ENCODE data around the gene MKRN3.

The MKRN3 gene

DNA sequence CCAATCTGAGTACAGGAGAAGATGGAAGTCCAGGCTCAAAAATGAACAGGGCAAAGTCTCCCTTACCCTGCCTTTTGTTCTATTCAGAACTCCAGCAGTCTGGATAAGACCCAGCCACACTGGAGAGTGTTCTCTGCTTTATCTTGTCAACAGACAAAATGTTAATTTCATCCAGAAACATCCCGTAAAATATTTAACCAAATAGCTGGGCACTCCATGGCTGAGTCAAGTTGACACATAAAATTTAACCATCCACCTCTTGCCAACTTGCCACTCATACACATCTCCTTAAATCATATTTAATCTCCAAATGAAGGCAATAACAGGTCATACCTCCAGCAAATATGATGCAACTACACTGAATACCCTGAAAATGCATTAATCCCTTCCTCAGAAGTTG, 33.6 kb downstream of the MKRN3 start:
- H3K4me3 ChIP-seq (replicated peaks; ENCODE audit: low read depth, low read length): no peak overlapping the region
- no peak for DNase-seq (ENCODE audit: extremely low read depth, low read depth)
- TF ChIP-seq, protein P1, sequence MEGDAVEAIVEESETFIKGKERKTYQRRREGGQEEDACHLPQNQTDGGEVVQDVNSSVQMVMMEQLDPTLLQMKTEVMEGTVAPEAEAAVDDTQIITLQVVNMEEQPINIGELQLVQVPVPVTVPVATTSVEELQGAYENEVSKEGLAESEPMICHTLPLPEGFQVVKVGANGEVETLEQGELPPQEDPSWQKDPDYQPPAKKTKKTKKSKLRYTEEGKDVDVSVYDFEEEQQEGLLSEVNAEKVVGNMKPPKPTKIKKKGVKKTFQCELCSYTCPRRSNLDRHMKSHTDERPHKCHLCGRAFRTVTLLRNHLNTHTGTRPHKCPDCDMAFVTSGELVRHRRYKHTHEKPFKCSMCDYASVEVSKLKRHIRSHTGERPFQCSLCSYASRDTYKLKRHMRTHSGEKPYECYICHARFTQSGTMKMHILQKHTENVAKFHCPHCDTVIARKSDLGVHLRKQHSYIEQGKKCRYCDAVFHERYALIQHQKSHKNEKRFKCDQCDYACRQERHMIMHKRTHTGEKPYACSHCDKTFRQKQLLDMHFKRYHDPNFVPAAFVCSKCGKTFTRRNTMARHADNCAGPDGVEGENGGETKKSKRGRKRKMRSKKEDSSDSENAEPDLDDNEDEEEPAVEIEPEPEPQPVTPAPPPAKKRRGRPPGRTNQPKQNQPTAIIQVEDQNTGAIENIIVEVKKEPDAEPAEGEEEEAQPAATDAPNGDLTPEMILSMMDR (IDR thresholded peaks at IDR 0.05; ENCODE audit: low read depth, low read length, missing control alignments): no peak

DNA sequence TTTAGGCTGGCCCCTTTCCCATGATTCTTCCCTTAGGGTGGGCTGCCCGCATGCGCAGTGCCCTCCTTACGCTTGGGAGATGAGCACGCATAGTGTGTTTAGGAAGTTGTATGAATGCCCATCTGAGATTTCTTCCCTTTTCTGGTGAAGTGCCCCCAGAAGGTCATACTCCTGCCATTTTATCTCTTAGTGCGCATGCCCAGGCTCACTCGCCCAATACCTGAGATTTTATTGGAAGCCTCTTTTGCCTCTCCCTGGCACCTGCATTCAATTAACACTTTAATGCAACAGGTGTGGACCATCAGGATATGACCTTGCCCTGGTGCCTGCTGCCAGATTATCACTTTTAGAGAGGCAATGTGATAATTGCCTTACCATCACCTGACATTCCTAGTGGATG, 36.6 kb downstream of the MKRN3 start:
- TF ChIP-seq, protein P1 (IDR thresholded peaks at IDR 0.05; ENCODE audit: low read depth, low read length, missing control alignments): no peak
- no peak overlapping the region for H3K4me3 ChIP-seq (replicated peaks; ENCODE audit: low read depth, low read length)
- no peak for DNase-seq (ENCODE audit: extremely low read depth, low read depth)

DNA sequence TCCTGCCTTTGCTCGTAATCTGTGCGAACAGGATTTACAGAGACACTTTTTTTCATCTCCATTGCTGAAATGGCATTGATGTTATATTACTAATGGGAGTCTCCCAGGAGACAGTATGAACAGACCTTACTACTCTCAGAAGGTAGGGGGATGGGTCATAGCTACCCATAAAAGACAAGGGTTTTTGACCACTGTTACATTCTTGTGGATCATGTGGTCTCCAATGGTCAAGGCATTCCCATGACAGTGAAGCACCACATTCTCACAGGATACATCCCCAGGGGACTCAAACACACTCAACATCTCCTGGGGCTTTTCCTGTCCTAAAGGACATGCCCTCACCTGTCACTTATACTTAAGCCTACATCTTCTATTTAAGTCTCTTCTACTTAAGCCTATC, 40.8 kb downstream of the MKRN3 start:
- no peak overlapping the region for H3K4me3 ChIP-seq (replicated peaks; ENCODE audit: low read depth, low read length)
- DNase-seq (ENCODE audit: extremely low read depth, low read depth): no peak
- TF ChIP-seq, protein P1 (IDR thresholded peaks at IDR 0.05; ENCODE audit: low read depth, low read length, missing control alignments): no peak

DNA sequence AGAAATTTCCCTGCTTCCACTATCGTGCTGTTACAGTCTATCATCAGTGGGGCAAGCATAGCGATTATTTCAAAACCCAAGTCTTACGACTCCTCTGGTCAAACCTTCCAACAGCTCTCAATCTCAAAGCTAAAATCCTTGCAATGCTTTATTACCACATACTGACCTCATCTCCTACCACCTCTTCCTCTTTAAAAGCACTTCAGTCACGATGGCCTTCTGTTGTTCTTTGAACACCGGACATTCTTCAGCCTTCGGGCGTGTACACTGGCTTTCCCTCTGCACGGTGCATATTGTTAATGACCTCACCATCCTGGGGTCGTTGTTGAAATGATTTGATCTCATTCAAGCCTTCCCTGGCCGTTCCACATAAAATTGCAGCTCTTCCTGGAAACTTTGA, 51.1 kb downstream of the MKRN3 start:
- DNase-seq (ENCODE audit: extremely low read depth, low read depth): no peak
- H3K4me3 ChIP-seq (replicated peaks; ENCODE audit: low read depth, low read length): no peak overlapping the region
- TF ChIP-seq, protein P1 (IDR thresholded peaks at IDR 0.05; ENCODE audit: low read depth, low read length, missing control alignments): no peak
